ENCODE results near the gene STUB1. TPM values are rescaled to one million over a fixed set of nuclear protein-coding genes. Genes with fewer than 3 reads are reported as not detected.

Gene STUB1
- total and polyA plus RNA-seq, 2 of the 8 experiments (the other 6 are each of a cell fraction or from before 2014, with no cell fraction given), result 89.9 to 103 TPM

DNA sequence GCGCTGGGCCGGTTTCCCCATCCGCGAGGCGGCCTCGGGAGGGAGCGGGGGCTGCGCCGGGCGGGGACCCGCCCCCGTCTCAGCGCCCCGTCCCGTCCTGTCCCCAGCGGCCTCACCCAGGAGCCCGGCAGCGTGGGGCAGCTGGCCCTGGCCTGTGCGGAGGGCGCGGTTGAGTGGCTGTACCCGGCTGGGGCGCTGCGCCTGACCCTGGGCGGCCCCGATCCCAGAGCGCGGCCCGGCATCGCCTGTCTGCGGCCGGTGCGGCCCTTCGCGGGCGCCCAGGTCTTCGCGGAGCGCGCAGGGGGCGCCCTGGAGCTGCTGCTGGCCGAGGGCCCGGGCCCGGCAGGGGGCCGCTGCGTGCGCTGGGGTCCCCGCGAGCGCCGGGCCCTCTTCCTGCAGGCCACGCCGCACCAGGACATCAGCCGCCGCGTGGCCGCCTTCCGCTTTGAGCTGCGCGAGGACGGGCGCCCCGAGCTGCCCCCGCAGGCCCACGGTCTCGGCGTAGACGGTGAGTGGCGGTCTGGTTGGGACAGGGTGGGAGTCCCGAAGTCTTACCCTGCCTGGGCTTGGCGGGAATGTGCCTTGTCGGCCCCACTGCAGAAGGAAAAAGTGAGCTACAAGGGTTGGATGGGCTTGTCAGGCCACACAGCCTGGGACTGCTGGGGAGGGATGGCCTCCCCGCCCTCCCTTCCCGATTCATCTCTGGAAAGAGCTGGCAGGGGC lies 35.4 kb downstream of the STUB1 start:
- H3K14ac ChIP-seq (ENCODE audit: insufficient read length), result no peak overlapping the region
- H3K79me2 ChIP-seq (ENCODE audit: control insufficient read depth in 1 of 2, insufficient read depth in 2 of 2, low read length in 2 of 2), result no peaks in the 10 kb centered on the region
- H3K79me1 ChIP-seq (ENCODE audit: low read depth, low read length), result no peaks in the 10 kb centered on the region
- H3K27me3 ChIP-seq (replicated peaks in 1 of 4; ENCODE audit: control insufficient read depth in 3 of 4, extremely low read depth in 1 of 4, insufficient read depth in 3 of 4, low read length in 3 of 4), result peaks cover 0 to 44% (median 26%) of the 10 kb centered on the region in 4 experiments; a peak in 6 of 7 replicates
- H4K5ac ChIP-seq (ENCODE audit: insufficient read length, low read depth, low read length), result no peak overlapping the region
- no peak overlapping the region; the same call in 1 of the 2 replicates for H2BK5ac ChIP-seq (ENCODE audit: low read depth, low read length)
- no peaks in the 10 kb centered on the region for H3K9me3 ChIP-seq (ENCODE audit: insufficient read depth in 2 of 2, low read depth in 1 of 2, low read length in 1 of 2)
- FAIRE-seq (no peak), DNase-seq (ENCODE audit: low read depth in 1 of 2, low spot score in 2 of 2) (no peak)
- no peak overlapping the region for H3K23ac ChIP-seq (ENCODE audit: insufficient read length)
- POLR2A ChIA-PET (ENCODE audit: partially characterized antibody), result interaction anchor here (0.9 to 23.0 kb wide), 20 partner anchors 1 to 345 kb away, joined by 3 to 353 read pairs (median 5); partner anchors contain the start of genes ANTKMT, CCDC78, CHTF18 and CIAO3
- no peak overlapping the region for H2BK120ac ChIP-seq (replicated peaks; ENCODE audit: low read depth, low read length)
- H3K4me2 ChIP-seq (ENCODE audit: insufficient read depth in 1 of 2, low read depth in 2 of 2, low read length in 2 of 2), result peak overlapping the region; percentile 53 to 83
- peaks cover 4 to 13% of the 10 kb centered on the region in 2 experiments for H4K20me1 ChIP-seq (replicated peaks in 1 of 2; ENCODE audit: control insufficient read depth in 1 of 2, insufficient read depth in 2 of 2, low read length in 2 of 2)
- H2AK5ac ChIP-seq (ENCODE audit: low read depth, low read length), result no peak overlapping the region
- no peak overlapping the region for H2BK15ac ChIP-seq (ENCODE audit: low read length)
- H2AFZ ChIP-seq (ENCODE audit: low read length), result no peak overlapping the region
- H4K8ac ChIP-seq (ENCODE audit: extremely low read depth, insufficient read depth, low read length), result peak overlapping the region; percentile 73; the same call in 1 of the 2 replicates
- H2BK12ac ChIP-seq (ENCODE audit: low read depth, low read length), result no peak overlapping the region
- H4K91ac ChIP-seq (replicated peaks; ENCODE audit: insufficient read length, low read length), result no peak overlapping the region
- peak overlapping the region; percentile 48 for H3K18ac ChIP-seq (ENCODE audit: extremely low read depth, low read length)
- H3K4me1 ChIP-seq (replicated peaks in 1 of 4; ENCODE audit: control insufficient read depth in 3 of 4, insufficient read depth in 4 of 4, low read length in 3 of 4), result peaks cover 0 to 29% (median 19%) of the 10 kb centered on the region in 4 experiments; a peak in 5 of 7 replicates
- H2BK20ac ChIP-seq (ENCODE audit: low read length), result no peak overlapping the region
- H3K27ac ChIP-seq (ENCODE audit: low read depth, low read length), result no peak overlapping the region
- peak overlapping the region; percentile 41 to 74 (median 44); a peak in 7 of 8 replicates for H3K4me3 ChIP-seq (ENCODE audit: extremely low read depth in 1 of 4, insufficient read depth in 2 of 4, low read depth in 3 of 4, low read length in 4 of 4)
- peaks cover 17% of the 10 kb centered on the region; the same call in 1 of the 2 replicates for H3K23me2 ChIP-seq (ENCODE audit: low read depth, low read length)
- no peak overlapping the region for H3K4ac ChIP-seq (replicated peaks; ENCODE audit: insufficient read length, low read depth, low read length)
- CTCF ChIA-PET (ENCODE audit: partially characterized antibody), result interaction anchor here (0.6 to 33.4 kb wide), 19 partner anchors 8 to 616 kb away, joined by 3 to 977 read pairs (median 4); partner anchors contain the start of genes ANTKMT, CCDC78, CHTF18 and CIAO3
- H3K36me3 ChIP-seq (ENCODE audit: control insufficient read depth in 2 of 4, insufficient read depth in 4 of 4, low read length in 3 of 4), result no peaks in the 10 kb centered on the region
- no peak overlapping the region for H3K56ac ChIP-seq (replicated peaks; ENCODE audit: insufficient read length, low read depth, low read length)
- H3K9ac ChIP-seq (replicated peaks in 1 of 4; ENCODE audit: extremely low read depth in 1 of 4, low read depth in 3 of 4, low read length in 3 of 4), result peak overlapping the region in 1 of 4 experiments; percentile 54; a peak in 2 of 7 replicates
- 4% methylated on average over 38 of the region's 74 CpGs; no CpG with 5 or more reads in 1 of the 2 experiments for WGBS, 2 experiments (ENCODE audit: extremely low coverage in 1 of 2, insufficient coverage in 1 of 2, insufficient read length in 1 of 2, insufficient replicate concordance in 2 of 2, low coverage in 1 of 2, low lambda C conversion rate in 2 of 2, missing lambda C conversion rate in 1 of 2)
- TF ChIP-seq TCF12 (IDR thresholded peaks at IDR 0.05; ENCODE audit: low read depth, low read length), result no peak
- TF ChIP-seq, protein P1, sequence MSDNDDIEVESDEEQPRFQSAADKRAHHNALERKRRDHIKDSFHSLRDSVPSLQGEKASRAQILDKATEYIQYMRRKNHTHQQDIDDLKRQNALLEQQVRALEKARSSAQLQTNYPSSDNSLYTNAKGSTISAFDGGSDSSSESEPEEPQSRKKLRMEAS (IDR thresholded peaks at IDR 0.05), result peak; percentile 30; the same call in 1 of the 2 replicates
- TF ChIP-seq RAD21 (IDR thresholded peaks at IDR 0.05 in 1 of 2, conservative IDR thresholded peaks at IDR 0.05 in 1 of 2; ENCODE audit: low read depth in 2 of 2, low read length in 2 of 2), result peak in 1 of 2 experiments; percentile 39; a peak in 2 of 4 replicates
- TF ChIP-seq, protein P2, sequence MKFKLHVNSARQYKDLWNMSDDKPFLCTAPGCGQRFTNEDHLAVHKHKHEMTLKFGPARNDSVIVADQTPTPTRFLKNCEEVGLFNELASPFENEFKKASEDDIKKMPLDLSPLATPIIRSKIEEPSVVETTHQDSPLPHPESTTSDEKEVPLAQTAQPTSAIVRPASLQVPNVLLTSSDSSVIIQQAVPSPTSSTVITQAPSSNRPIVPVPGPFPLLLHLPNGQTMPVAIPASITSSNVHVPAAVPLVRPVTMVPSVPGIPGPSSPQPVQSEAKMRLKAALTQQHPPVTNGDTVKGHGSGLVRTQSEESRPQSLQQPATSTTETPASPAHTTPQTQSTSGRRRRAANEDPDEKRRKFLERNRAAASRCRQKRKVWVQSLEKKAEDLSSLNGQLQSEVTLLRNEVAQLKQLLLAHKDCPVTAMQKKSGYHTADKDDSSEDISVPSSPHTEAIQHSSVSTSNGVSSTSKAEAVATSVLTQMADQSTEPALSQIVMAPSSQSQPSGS (IDR thresholded peaks at IDR 0.05; ENCODE audit: low read length), result no peak
- 0 out of 2 replicates have a peak, but pooled peaks have one; percentile 43 for TF ChIP-seq SUZ12 (IDR thresholded peaks at IDR 0.05; ENCODE audit: low read length)
